T-helper 2 cell treated with Interferon-gamma antibody and Interleukin-4, amounts not matched to agents 5 μg/mL and 100 μg/mL, for 36 hours (primary cell): ENCODE measurements around the gene THTPA.

Experiments used
- DNase-seq: peaks from one replicate; pipeline ENCODE4 v3.0.0; 2021; ENCODE audit warnings: low spot score
- H3K27ac Mint-ChIP-seq: one replicate; pipeline ENCODE4 v1.8.0; 2021; ENCODE audit warnings: mild to moderate bottlenecking, mixed read lengths
- H3K27me3 Mint-ChIP-seq: one replicate; pipeline ENCODE4 v1.8.0; 2021; ENCODE audit warnings: low read depth, mixed read lengths
- H3K36me3 Mint-ChIP-seq: one replicate; pipeline ENCODE4 v1.8.0; 2021; ENCODE audit warnings: low read depth, mixed read lengths
- H3K4me1 Mint-ChIP-seq: one replicate; pipeline ENCODE4 v1.8.0; 2021; ENCODE audit warnings: low read depth, mixed read lengths
- H3K4me3 Mint-ChIP-seq: one replicate; pipeline ENCODE4 v1.8.0; 2022; ENCODE audit warnings: mild to moderate bottlenecking, moderate library complexity, mixed read lengths
- H3K9me3 Mint-ChIP-seq: one replicate; pipeline ENCODE4 v1.8.0; 2021; ENCODE audit warnings: mixed read lengths

Gene THTPA, protein sequence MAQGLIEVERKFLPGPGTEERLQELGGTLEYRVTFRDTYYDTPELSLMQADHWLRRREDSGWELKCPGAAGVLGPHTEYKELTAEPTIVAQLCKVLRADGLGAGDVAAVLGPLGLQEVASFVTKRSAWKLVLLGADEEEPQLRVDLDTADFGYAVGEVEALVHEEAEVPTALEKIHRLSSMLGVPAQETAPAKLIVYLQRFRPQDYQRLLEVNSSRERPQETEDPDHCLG

GRCh38 chr14:23555882-23556699 is at the start of gene THTPA:
Gene THTPA, plus strand, starts transcription at chr14:23556271. Its CDS starts 487 bp downstream, at chr14:23556758.
- H3K9me3 Mint-ChIP-seq: no peaks in the 10 kb centered on the region
- peak within 1 kb of the TSS; percentile 93 for H3K27ac Mint-ChIP-seq
- H3K4me1 Mint-ChIP-seq: peaks cover 29% of the 10 kb centered on the region
- peak; percentile 90 for DNase-seq
- peak within 1 kb of the TSS; percentile 96 for H3K4me3 Mint-ChIP-seq
- peaks cover 18% of the 10 kb centered on the region for H3K36me3 Mint-ChIP-seq
- no peaks in the 10 kb centered on the region for H3K27me3 Mint-ChIP-seq

DNA sequence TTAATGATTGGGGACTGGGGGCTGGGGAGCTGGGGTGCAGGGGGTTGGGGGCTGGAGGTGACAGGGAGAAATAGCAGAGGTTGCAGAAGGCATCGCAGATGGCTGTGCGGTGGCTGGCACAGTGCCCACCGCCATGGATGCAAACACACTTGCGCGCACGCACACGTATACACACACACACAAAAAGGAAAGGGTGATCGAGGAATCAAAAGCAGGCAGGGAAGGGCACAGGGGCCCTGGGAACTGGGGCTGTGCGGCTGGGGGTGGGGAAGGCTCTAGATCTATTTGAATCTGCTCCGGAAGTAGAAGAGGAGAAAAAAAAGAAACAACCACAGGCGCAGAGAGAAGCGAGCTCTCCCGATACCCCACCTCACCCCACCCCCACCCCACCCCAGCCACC is 43.9 kb upstream of the THTPA start:
- Mint-ChIP-seq H3K27me3 (no peaks in the 10 kb centered on the region), H3K27ac (peak overlapping the region; percentile 37), H3K9me3 (no peaks in the 10 kb centered on the region), H3K36me3 (no peaks in the 10 kb centered on the region), H3K4me1 (peaks cover 2% of the 10 kb centered on the region), H3K4me3 (peak overlapping the region; percentile 66)
- no peak for DNase-seq

GRCh38 chr14:23513005-23513817 is 42.9 kb upstream of the THTPA start:
- no peak overlapping the region for H3K27ac Mint-ChIP-seq
- peaks cover 2% of the 10 kb centered on the region for H3K4me1 Mint-ChIP-seq

GRCh38 chr14:23513818-23514643 is 42.0 kb upstream of the THTPA start:
- H3K4me3 Mint-ChIP-seq: no peak overlapping the region
- H3K36me3 Mint-ChIP-seq: no peaks in the 10 kb centered on the region
- H3K27ac Mint-ChIP-seq: no peak overlapping the region
- H3K4me1 Mint-ChIP-seq: peaks cover 2% of the 10 kb centered on the region
- no peaks in the 10 kb centered on the region for H3K9me3 Mint-ChIP-seq
- H3K27me3 Mint-ChIP-seq: no peaks in the 10 kb centered on the region
- DNase-seq: no peak

More at GRCh38 chr14:23513005-23513817, 42.9 kb upstream of the THTPA start:
- no peak for DNase-seq
- Mint-ChIP-seq H3K9me3 (no peaks in the 10 kb centered on the region), H3K36me3 (no peaks in the 10 kb centered on the region), H3K27me3 (no peaks in the 10 kb centered on the region), H3K4me3 (no peak overlapping the region)

DNA sequence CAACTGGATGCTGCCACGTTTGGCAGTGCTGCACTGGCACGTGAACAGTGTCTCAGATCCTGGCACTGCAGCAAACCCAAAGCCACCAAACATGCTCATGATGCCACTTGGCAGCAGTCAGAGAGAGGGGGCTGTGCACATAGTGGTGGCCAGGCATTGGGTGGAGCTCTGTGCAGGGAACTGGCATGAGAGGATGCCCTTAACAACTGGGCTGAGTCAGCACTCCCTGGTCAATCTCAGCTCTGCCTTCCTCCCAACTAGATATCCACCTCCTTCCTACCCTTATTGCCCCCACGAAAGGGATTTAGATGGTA is 41.5 kb upstream of the THTPA start:
- Mint-ChIP-seq H3K9me3 (no peaks in the 10 kb centered on the region), H3K27me3 (no peaks in the 10 kb centered on the region), H3K4me1 (peaks cover 2% of the 10 kb centered on the region), H3K36me3 (no peaks in the 10 kb centered on the region), H3K27ac (no peak overlapping the region), H3K4me3 (no peak overlapping the region)
- DNase-seq: no peak

- Mint-ChIP-seq H3K27me3 (no peaks in the 10 kb centered on the region), H3K36me3 (no peaks in the 10 kb centered on the region), H3K4me1 (no peaks in the 10 kb centered on the region), H3K9me3 (no peaks in the 10 kb centered on the region), H3K4me3 (no peak overlapping the region), H3K27ac (no peak overlapping the region)
- no peak for DNase-seq
These were observed 38.3 kb upstream of the THTPA start for GRCh38 chr14:23517650-23518326.

GRCh38 chr14:23518709-23519108 is 37.4 kb upstream of the THTPA start:
- Mint-ChIP-seq H3K36me3 (no peaks in the 10 kb centered on the region), H3K4me3 (no peak overlapping the region), H3K27me3 (no peaks in the 10 kb centered on the region), H3K4me1 (no peaks in the 10 kb centered on the region), H3K27ac (no peak overlapping the region), H3K9me3 (no peaks in the 10 kb centered on the region)
- no peak for DNase-seq

GRCh38 chr14:23520899-23521533 is 35.1 kb upstream of the THTPA start:
- no peak for DNase-seq
- H3K36me3 Mint-ChIP-seq: no peaks in the 10 kb centered on the region
- H3K4me1 Mint-ChIP-seq: no peaks in the 10 kb centered on the region
- no peak overlapping the region for H3K27ac Mint-ChIP-seq
- no peaks in the 10 kb centered on the region for H3K9me3 Mint-ChIP-seq
- no peaks in the 10 kb centered on the region for H3K27me3 Mint-ChIP-seq
- H3K4me3 Mint-ChIP-seq: no peak overlapping the region

DNA sequence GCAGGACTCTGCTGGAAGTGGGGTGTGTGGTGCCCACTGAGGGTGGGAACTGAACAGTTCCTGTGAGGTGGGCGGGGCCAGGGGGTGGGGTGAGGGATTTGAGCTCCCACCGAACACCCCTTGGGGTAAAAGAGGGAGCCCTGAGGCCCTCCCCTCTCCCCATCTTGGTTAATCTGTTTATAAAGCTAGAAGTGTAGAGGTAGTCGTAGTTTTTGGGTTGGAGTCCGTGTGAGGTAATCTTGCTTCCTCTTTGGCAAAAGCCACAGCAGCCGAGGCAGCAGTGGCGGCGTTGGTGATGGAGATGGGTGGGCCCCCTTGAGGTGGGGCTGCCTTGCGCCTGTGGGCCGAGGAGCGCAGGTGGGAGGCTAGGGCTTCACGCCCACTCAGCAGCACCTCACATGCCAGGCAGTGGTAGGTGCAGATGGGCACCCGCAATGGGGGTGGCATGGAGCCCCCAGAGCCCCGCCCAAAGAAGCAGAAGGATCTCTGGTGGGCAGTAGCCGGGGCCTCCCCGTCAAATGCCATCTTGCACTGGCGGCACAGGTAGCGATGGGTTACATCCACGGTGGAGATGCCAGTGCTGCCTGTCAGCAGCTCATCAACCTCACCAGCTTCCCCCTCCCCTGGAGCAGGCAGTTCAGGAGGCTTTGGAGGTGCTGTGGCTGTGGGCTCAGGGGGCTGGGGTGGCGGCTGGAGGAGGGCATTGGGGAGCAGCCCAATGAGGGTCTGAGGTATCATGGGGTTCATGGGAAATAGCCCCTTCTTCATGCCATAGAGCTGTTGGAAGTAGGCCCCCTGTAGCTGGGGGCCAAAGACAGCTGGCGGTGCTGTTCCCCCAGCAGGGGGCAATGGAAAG is 34.1 kb upstream of the THTPA start:
- H3K4me1 Mint-ChIP-seq: no peaks in the 10 kb centered on the region
- H3K27ac Mint-ChIP-seq: no peak overlapping the region
- no peaks in the 10 kb centered on the region for H3K36me3 Mint-ChIP-seq
- H3K4me3 Mint-ChIP-seq: no peak overlapping the region
- no peaks in the 10 kb centered on the region for H3K27me3 Mint-ChIP-seq
- no peak for DNase-seq
- no peaks in the 10 kb centered on the region for H3K9me3 Mint-ChIP-seq

GRCh38 chr14:23522643-23523198 is 33.4 kb upstream of the THTPA start:
- Mint-ChIP-seq H3K4me3 (no peak overlapping the region), H3K27me3 (no peaks in the 10 kb centered on the region), H3K9me3 (no peaks in the 10 kb centered on the region), H3K36me3 (no peaks in the 10 kb centered on the region), H3K27ac (no peak overlapping the region), H3K4me1 (no peaks in the 10 kb centered on the region)
- no peak for DNase-seq

DNA sequence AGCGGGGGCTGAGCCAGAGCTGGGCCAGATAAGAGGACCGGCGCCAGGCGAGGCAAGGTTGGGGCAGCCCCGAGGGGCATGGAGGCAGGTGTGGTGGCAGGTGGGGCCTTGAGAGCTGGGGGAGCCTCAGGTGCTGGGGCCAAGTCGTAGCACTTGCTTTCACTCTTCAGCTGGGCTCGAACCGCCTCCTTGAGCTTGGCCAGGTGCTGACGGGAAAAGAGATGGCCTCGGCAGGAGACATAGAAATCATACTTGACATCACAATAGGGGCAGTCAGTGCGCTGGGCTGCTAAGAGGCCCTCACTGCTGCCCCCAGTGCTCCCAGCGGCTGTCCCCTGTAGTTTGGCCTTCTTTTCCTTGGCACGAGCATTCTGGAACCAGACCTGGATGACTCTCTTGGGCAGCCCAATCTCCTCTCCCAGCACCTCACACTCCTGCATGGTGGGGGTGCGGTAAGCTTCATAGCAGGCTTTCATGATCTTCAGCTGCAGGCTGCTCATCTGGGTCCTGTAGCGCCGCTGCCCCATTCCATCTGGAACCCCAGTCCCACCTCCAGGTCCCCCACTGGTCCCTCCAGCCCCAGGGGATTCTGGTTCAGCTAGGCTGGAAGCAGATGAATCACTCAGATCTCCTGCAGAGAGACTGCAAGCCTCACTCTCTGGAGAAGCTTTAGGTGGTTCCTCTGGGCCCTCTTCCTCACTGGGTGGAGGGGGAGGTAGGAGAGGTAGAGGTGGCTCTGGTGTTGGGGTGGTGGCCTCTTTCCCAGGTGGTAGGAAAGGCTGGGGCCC is 32.6 kb upstream of the THTPA start:
- Mint-ChIP-seq H3K27ac (no peak overlapping the region), H3K27me3 (no peaks in the 10 kb centered on the region), H3K36me3 (no peaks in the 10 kb centered on the region), H3K4me3 (no peak overlapping the region), H3K4me1 (no peaks in the 10 kb centered on the region), H3K9me3 (no peaks in the 10 kb centered on the region)
- no peak for DNase-seq
